ENCODE measurements around the gene MAS1.

GRCh38 chr6:159890201-159890600 lies 587 bp upstream of the MAS1 start:
- TF ChIP-seq, protein P1, sequence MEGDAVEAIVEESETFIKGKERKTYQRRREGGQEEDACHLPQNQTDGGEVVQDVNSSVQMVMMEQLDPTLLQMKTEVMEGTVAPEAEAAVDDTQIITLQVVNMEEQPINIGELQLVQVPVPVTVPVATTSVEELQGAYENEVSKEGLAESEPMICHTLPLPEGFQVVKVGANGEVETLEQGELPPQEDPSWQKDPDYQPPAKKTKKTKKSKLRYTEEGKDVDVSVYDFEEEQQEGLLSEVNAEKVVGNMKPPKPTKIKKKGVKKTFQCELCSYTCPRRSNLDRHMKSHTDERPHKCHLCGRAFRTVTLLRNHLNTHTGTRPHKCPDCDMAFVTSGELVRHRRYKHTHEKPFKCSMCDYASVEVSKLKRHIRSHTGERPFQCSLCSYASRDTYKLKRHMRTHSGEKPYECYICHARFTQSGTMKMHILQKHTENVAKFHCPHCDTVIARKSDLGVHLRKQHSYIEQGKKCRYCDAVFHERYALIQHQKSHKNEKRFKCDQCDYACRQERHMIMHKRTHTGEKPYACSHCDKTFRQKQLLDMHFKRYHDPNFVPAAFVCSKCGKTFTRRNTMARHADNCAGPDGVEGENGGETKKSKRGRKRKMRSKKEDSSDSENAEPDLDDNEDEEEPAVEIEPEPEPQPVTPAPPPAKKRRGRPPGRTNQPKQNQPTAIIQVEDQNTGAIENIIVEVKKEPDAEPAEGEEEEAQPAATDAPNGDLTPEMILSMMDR (IDR thresholded peaks at IDR 0.05): no peak
- no peak for TF ChIP-seq POLR2A (IDR thresholded peaks at IDR 0.05)

Data from tibial nerve (tissue), 3 donors.